Immature natural killer cell (primary cell): ENCODE results near the gene ZDHHC19. TPM values are rescaled to one million over a fixed set of nuclear protein-coding genes. Genes with fewer than 3 reads are reported as not detected.
A peak's percentile ranks its signal among the peaks of the same experiment; 100 is the strongest.
"Not testable (repeated sequence)": the region's sequence is repeated elsewhere in the genome, so short reads cannot be mapped to it uniquely, and the experiment has no call there.

ENCODE experiments used
- DNase-seq, 3 donors: peaks; one replicate each; pipeline ENCODE4 v3.0.0; 2022; ENCODE audit warnings: mixed read lengths in 1 of 3
- H3K27ac Mint-ChIP-seq, 6 donors: one replicate each; pipeline ENCODE4 v1.8.0; 2020; ENCODE audit warnings: mixed read lengths in 6 of 6, mild to moderate bottlenecking in 5 of 6, inconsistent platforms in 4 of 6, moderate library complexity in 3 of 6
- H3K27me3 Mint-ChIP-seq, 3 donors: one replicate each; pipeline ENCODE4 v1.8.0; 2020 to 2021; ENCODE audit warnings: low read depth in 3 of 3, mild to moderate bottlenecking in 3 of 3, mixed read lengths in 3 of 3, moderate library complexity in 3 of 3, inconsistent platforms in 1 of 3
- H3K36me3 Mint-ChIP-seq, 3 donors: one replicate each; pipeline ENCODE4 v1.8.0; 2020; ENCODE audit warnings: mixed read lengths in 3 of 3, inconsistent platforms in 2 of 3, mild to moderate bottlenecking in 2 of 3
- H3K4me1 Mint-ChIP-seq, 2 donors: one replicate each; pipeline ENCODE4 v1.8.0; 2020; ENCODE audit warnings: inconsistent platforms in 2 of 2, mild to moderate bottlenecking in 2 of 2, mixed read lengths in 2 of 2, moderate library complexity in 1 of 2
- H3K4me3 Mint-ChIP-seq, 5 donors: one replicate each; pipeline ENCODE4 v1.8.0; 2020; ENCODE audit warnings: mild to moderate bottlenecking in 5 of 5, mixed read lengths in 5 of 5, inconsistent platforms in 3 of 5, moderate library complexity in 3 of 5
- H3K9me3 Mint-ChIP-seq, 6 donors: one replicate each; pipeline ENCODE4 v1.8.0; 2020; ENCODE audit warnings: mild to moderate bottlenecking in 6 of 6, mixed read lengths in 6 of 6, inconsistent platforms in 4 of 6, moderate library complexity in 3 of 6
- polyA plus RNA-seq, 3 donors: library from polyadenylated mRNA; unstranded; fragments of 300-500 nt; fragmentation: Illumina TruSeq; gene quantifications; one replicate each; pipeline ENCODE4 v1.2.3, GENCODE V29; 2021

The ZDHHC19 gene
- not detected for polyA plus RNA-seq

GRCh38 chr3:196210673-196211556 is at the start of gene ZDHHC19:
Gene ZDHHC19 (minus strand): TSS chr3:196211400. CDS start chr3:196211315, 85 bp downstream.
- Mint-ChIP-seq H3K27ac (peak within 1 kb of the TSS in 1 of 6 donors; percentile 36), H3K4me3 (no peak within 1 kb of the TSS), H3K27me3 (peaks cover 0 to 6% (median 4%) of the 10 kb centered on the region in 3 donors), H3K9me3 (no peaks in the 10 kb centered on the region), H3K36me3 (no peaks in the 10 kb centered on the region), H3K4me1 (peaks cover 5 to 9% of the 10 kb centered on the region in 2 donors)
- DNase-seq, result no peak

GRCh38 chr3:196260784-196261183 is 49.6 kb upstream of the ZDHHC19 start:
- Mint-ChIP-seq H3K4me3 (no peak overlapping the region), H3K9me3 (no peaks in the 10 kb centered on the region), H3K27ac (peak overlapping the region in 2 of 6 donors; percentile 2 to 12), H3K4me1 (peaks cover 14 to 26% of the 10 kb centered on the region in 2 donors), H3K27me3 (peaks cover 0 to 2% (median 0%) of the 10 kb centered on the region in 3 donors), H3K36me3 (peaks cover 14 to 27% (median 16%) of the 10 kb centered on the region in 3 donors)
- DNase-seq, result no peak

DNA sequence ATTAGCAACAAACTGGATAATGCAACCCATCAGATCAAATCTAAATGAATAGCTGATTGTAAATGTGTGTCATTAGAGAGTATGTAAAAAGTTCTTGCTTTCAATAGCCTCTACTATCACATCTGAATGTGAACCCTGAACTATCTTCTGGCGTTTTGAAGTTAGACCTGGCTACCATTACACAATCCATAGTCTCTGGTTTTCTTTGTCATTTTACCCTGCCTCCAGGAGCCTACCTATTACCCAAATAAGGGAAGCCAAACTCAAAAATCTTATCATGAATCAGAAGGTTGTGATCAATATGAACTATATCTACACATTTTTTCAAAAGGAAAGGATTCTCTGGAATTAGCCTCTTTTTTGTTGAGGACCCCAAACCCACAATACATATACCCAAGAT is 44.6 kb upstream of the ZDHHC19 start:
- Mint-ChIP-seq H3K4me3 (no peak overlapping the region), H3K4me1 (peaks cover 3 to 14% of the 10 kb centered on the region in 2 donors), H3K27me3 (no peaks in the 10 kb centered on the region), H3K9me3 (no peaks in the 10 kb centered on the region), H3K36me3 (peaks cover 4 to 15% (median 7%) of the 10 kb centered on the region in 3 donors), H3K27ac (peak overlapping the region in 4 of 6 donors; percentile 17 to 51 (median 26))
- no peak for DNase-seq

DNA sequence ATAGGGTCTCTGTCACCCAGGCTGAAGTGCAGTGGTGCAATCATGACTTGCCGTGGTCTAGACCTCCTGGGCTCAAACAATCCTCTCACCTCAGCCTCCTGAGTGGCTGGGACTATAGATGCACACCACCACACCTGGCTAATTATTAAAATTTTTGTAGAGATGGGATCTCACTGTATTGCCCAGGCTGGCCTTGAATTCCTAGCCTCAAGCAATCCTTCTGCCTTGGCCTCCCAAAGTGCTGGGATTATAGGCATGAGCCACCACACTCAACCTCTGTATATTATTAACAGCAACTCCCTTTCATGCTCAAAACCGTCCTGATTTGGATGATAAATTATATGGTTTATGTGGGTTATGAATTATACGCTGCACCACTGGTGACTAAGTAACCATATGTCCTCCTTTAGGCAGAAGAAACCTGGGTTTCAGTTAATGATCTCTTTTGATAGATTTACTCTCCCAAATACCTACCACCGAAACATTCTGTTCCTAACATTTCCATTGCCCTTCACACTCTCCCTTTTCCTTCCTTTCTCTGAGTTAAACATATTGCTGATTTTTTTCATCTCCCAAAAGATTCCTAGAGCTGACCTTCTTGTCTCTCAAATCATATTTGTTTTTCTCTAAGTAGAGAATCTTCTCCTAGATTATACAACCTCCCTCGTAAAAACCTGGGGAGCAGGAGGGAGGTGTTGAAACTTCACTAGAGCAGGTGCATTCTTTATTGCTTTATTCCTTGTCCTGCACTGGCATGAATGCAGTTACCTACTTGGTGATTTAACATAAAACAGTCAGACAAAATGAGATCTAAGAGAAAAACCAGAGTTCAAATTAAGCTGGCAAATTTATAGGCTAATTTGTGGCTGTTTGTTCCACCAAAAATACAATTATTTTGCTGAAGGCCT is 43.4 kb upstream of the ZDHHC19 start:
- H3K4me1 Mint-ChIP-seq, result peaks cover 3 to 14% of the 10 kb centered on the region in 2 donors
- peak overlapping the region in 4 of 6 donors; percentile 2 to 61 (median 17) for H3K27ac Mint-ChIP-seq
- H3K4me3 Mint-ChIP-seq, result no peak overlapping the region
- peaks cover 4 to 10% (median 6%) of the 10 kb centered on the region in 3 donors for H3K36me3 Mint-ChIP-seq
- H3K9me3 Mint-ChIP-seq, result no peaks in the 10 kb centered on the region
- H3K27me3 Mint-ChIP-seq, result no peaks in the 10 kb centered on the region
- no peak for DNase-seq

- DNase-seq, result no peak
- H3K27me3 Mint-ChIP-seq, result peaks cover 0 to under 1% (median 0%) of the 10 kb centered on the region in 3 donors
- H3K4me1 Mint-ChIP-seq, result peaks cover 6 to 15% of the 10 kb centered on the region in 2 donors
- no peak overlapping the region for H3K4me3 Mint-ChIP-seq
- H3K27ac Mint-ChIP-seq, result peak overlapping the region in 1 of 6 donors; percentile 26
- peaks cover 0 to 8% (median 6%) of the 10 kb centered on the region in 3 donors for H3K36me3 Mint-ChIP-seq
- H3K9me3 Mint-ChIP-seq, result no peaks in the 10 kb centered on the region
Measured at GRCh38 chr3:196251918-196252317, 40.7 kb upstream of the ZDHHC19 start.

GRCh38 chr3:196246612-196247308 is 35.6 kb upstream of the ZDHHC19 start:
- H3K36me3 Mint-ChIP-seq, result peaks cover 4 to 21% (median 16%) of the 10 kb centered on the region in 3 donors
- peaks cover 0 to 2% (median 0%) of the 10 kb centered on the region in 3 donors for H3K27me3 Mint-ChIP-seq
- peak; percentile 13 to 61 (median 44) for DNase-seq
- H3K9me3 Mint-ChIP-seq, result no peaks in the 10 kb centered on the region
- peak overlapping the region in 1 of 5 donors; percentile 42 for H3K4me3 Mint-ChIP-seq
- peak overlapping the region in 5 of 6 donors; percentile 21 to 81 (median 79) for H3K27ac Mint-ChIP-seq
- H3K4me1 Mint-ChIP-seq, result peaks cover 5 to 21% of the 10 kb centered on the region in 2 donors

GRCh38 chr3:196244166-196244565 is 33.0 kb upstream of the ZDHHC19 start:
- Mint-ChIP-seq H3K4me1 (peaks cover 5 to 21% of the 10 kb centered on the region in 2 donors), H3K36me3 (peaks cover 10 to 41% (median 34%) of the 10 kb centered on the region in 3 donors)
- DNase-seq, H3K4me3 Mint-ChIP-seq, H3K9me3 Mint-ChIP-seq, H3K27ac Mint-ChIP-seq, H3K27me3 Mint-ChIP-seq: not testable (repeated sequence)

GRCh38 chr3:196241704-196242103 is 30.5 kb upstream of the ZDHHC19 start:
- DNase-seq, result no peak
- peak overlapping the region in 1 of 6 donors; percentile 6 for H3K27ac Mint-ChIP-seq
- H3K9me3 Mint-ChIP-seq, result no peaks in the 10 kb centered on the region
- H3K36me3 Mint-ChIP-seq, result peaks cover 10 to 54% (median 42%) of the 10 kb centered on the region in 3 donors
- H3K27me3 Mint-ChIP-seq, result no peaks in the 10 kb centered on the region
- no peak overlapping the region for H3K4me3 Mint-ChIP-seq
- peaks cover 11 to 25% of the 10 kb centered on the region in 2 donors for H3K4me1 Mint-ChIP-seq

DNA sequence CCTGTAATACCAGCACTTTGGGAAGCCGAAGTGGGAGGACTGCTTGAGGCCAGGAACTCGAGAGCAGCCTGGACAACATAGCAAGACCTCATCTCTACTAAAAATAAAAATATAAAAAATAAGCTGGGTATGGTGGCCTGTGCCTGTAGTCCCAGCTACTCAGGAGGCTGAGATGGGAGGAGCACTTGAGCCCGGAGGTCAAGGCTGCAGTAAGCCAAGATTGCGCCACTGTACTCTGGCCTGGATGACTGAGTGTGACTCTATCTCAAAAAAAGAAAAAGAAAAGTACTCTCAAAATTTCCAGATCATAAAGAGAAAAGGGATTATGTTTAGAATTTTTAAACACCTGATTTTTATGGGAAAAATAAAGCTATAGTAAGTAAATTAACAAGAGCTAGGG is 29.2 kb upstream of the ZDHHC19 start:
- DNase-seq, result no peak
- Mint-ChIP-seq H3K36me3 (peaks cover 5 to 53% (median 42%) of the 10 kb centered on the region in 3 donors), H3K4me3 (no peak overlapping the region), H3K4me1 (peaks cover 21 to 28% of the 10 kb centered on the region in 2 donors), H3K27ac (no peak overlapping the region), H3K27me3 (peaks cover 0 to 3% (median 0%) of the 10 kb centered on the region in 3 donors), H3K9me3 (no peaks in the 10 kb centered on the region)

GRCh38 chr3:196238612-196239560 is 27.7 kb upstream of the ZDHHC19 start:
- Mint-ChIP-seq H3K4me3 (no peak overlapping the region), H3K9me3 (no peaks in the 10 kb centered on the region), H3K27ac (peak overlapping the region in 3 of 6 donors; percentile 10 to 42 (median 19)), H3K4me1 (peaks cover 23 to 37% of the 10 kb centered on the region in 2 donors), H3K27me3 (peaks cover 0 to 5% (median 0%) of the 10 kb centered on the region in 3 donors), H3K36me3 (peaks cover 5 to 53% (median 43%) of the 10 kb centered on the region in 3 donors)
- DNase-seq, result no peak

DNA sequence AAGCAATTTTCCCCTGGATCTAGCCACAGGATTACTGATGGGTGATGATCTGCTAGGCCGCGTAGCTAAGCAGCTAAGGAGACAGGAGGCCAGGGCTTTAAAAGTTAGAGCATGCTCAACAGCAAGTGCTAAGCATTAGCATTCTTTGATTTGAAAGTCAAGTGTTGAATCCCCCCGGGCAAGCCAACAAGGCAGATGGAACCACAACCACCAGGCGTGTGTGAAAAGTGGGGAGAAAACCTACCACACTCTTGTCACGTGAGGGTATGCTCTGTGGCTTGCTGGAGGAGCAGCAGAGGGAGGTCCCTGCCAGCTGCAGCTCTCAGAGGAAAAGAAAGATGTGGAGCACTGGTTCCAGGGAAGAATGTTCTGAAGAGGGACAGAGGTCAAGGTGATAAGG is 26.0 kb upstream of the ZDHHC19 start:
- H3K4me3 Mint-ChIP-seq, result peak overlapping the region in 2 of 5 donors; percentile 39
- H3K27me3 Mint-ChIP-seq, result peaks cover 0 to 5% (median 0%) of the 10 kb centered on the region in 3 donors
- peaks cover 5 to 48% (median 36%) of the 10 kb centered on the region in 3 donors for H3K36me3 Mint-ChIP-seq
- peak; percentile 39 to 46 (median 42) for DNase-seq
- peaks cover 23 to 37% of the 10 kb centered on the region in 2 donors for H3K4me1 Mint-ChIP-seq
- no peaks in the 10 kb centered on the region for H3K9me3 Mint-ChIP-seq
- H3K27ac Mint-ChIP-seq, result peak overlapping the region; percentile 25 to 85 (median 68)

DNA sequence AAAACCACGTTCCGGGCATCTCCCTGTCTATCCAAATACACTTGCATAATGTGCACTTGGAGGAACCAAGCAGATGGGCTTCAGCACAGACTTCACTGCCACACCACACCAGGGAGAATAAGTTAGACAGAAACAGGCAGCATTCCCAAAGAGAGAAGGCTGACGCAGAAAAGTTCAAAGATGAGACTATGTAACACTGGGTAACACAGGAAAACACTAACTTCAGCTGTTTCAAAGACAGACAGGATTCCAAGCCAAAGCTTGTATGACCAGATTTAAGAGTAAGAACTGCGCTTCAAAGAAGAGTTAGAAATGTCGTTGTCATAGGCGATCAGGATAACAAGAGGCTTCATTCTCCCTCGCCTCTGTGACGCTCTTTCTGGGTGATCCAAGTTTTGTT is 25.0 kb upstream of the ZDHHC19 start:
- peaks cover 5 to 39% (median 26%) of the 10 kb centered on the region in 3 donors for H3K36me3 Mint-ChIP-seq
- no peaks in the 10 kb centered on the region for H3K9me3 Mint-ChIP-seq
- H3K4me3 Mint-ChIP-seq, result peak overlapping the region in 1 of 5 donors; percentile 6
- peak overlapping the region in 2 of 6 donors; percentile 23 to 58 for H3K27ac Mint-ChIP-seq
- DNase-seq, result no peak
- H3K4me1 Mint-ChIP-seq, result peaks cover 23 to 37% of the 10 kb centered on the region in 2 donors
- peaks cover 0 to 5% (median 0%) of the 10 kb centered on the region in 3 donors for H3K27me3 Mint-ChIP-seq
